GM19043 (cell line): ENCODE results near the gene KRTAP2-3.
"Not testable (repeated sequence)": the region's sequence is repeated elsewhere in the genome, so short reads cannot be mapped to it uniquely, and the experiment has no call there.

Experiments used
- ATAC-seq: cut with Tn5 transposase; IDR thresholded peaks from one replicate; pipeline ENCODE4 v1.9.1; 2021; ENCODE audit warnings: low read depth; ENCODE audit not compliant: unreplicated experiment

The KRTAP2-3 gene

DNA sequence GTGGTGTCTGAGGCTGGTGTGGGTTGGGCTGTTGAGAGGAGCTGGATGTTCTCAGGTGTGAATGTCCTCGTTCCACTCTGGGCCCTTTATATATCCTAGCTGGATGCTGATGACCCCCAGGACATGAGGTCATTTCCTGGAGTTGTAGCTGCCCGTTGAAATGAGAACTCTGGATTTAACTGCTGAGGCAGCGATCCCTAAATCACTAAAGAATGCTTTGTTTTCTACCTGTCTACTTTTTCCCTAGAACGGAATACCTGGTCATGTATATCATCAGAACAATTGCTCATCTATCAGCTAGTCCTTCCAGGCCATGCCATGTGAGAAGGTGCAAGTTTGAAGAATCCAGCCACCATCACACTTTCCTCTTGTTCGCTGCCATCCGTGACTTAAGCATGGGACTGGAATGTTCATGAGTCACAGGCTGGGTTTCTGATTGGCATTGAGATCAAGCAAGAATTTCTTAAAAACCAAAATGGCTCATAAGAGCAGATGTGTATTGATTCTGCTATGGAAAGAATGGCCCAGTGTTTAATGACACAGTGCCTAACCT is at the start of gene KRTAP2-3:
TSS of gene KRTAP2-3 (minus strand) at position 63 of the 553 bp plus-strand sequence. CDS start 64 bp downstream, outside the sequence.
- no peak for ATAC-seq

DNA sequence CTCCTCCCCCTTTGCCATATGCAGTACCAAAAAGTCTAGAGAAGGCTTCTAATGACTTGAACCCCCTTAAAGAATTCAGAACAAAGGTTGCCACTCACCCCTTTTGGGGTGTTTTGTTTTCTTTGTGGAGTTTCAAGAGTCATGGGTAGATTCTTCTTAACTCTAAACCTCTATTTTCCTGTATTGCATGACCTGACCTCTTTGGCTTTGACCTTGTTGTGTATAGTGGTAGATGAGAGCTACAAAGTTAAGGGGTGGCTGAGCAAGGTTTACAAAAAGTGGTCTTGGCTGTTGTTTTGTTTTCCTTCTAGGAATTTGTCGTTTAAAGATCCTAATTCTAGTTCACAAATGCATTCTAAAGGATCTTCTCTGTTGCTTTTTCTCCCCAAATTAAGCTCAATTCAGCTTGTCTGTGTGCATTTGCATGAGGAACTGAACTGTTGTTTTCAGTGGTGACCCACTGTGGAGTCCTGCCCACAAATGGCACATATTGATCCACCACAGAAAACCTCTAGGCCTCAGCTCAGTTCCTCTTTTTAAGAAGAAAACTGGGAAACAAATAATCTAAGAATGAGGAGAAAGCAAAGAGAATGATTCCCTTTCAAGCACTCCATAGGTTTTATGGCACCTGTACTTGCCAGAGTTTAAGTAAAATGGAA is 48.9 kb upstream of the KRTAP2-3 start:
- not testable (repeated sequence) for ATAC-seq

GRCh38 chr17:41107941-41108450 is 48.1 kb upstream of the KRTAP2-3 start:
- no peak for ATAC-seq

- ATAC-seq = not testable (repeated sequence)
Observed at GRCh38 chr17:41105347-41105746, 45.4 kb upstream of the KRTAP2-3 start, which contains the start of gene KRTAP4-9. KRTAP4-9 (plus strand) TSS chr17:41105389; CDS start chr17:41105389, 0 bp downstream.

DNA sequence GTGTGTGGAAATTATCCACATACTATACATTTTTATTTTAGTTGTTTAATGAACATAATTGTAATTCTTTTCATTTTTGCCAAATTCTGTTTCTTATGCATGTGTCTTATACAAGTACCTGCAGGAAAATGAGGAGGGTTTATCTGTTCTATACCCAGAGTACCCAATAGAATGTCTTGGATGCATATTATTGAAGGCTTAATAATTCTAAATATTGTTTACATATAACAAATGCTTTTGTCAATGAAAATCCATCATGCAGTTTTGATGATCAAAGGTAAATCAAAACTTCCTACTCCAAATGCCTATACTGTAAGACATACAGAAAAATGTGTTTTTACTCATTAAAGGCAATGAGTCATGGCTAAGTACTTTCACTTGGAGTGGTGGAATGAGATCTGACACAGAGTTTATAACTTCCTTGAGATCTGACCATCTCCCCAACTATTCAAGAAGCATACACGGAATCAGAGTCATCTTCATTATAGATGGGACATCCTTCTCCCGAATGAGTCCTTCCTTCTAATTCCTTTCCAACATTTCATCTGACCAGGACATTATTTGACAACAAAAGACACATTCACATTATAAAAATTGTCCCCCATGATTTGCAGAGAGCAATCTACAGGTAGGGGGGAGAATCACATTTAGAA is 44.6 kb upstream of the KRTAP2-3 start:
- ATAC-seq = not testable (repeated sequence)

DNA sequence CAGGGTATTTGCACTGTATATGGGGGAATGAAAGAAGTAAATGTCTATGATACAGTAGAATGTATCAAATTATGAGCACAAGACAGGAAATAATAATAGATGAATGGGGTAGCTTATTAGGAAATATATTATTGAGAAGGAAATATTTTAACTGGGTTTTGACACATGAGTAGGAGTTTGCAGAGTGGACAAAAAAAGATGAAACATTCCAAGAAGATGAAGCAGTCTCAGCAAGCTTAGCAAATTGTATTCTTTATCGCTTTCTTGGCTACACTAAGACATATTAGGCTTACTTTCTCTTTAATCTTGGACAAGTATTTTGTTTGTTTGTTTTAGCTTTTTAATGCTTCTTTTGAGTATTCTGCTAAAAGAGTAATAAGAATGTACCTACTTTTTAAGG is 44.0 kb upstream of the KRTAP2-3 start:
- ATAC-seq = no peak

DNA sequence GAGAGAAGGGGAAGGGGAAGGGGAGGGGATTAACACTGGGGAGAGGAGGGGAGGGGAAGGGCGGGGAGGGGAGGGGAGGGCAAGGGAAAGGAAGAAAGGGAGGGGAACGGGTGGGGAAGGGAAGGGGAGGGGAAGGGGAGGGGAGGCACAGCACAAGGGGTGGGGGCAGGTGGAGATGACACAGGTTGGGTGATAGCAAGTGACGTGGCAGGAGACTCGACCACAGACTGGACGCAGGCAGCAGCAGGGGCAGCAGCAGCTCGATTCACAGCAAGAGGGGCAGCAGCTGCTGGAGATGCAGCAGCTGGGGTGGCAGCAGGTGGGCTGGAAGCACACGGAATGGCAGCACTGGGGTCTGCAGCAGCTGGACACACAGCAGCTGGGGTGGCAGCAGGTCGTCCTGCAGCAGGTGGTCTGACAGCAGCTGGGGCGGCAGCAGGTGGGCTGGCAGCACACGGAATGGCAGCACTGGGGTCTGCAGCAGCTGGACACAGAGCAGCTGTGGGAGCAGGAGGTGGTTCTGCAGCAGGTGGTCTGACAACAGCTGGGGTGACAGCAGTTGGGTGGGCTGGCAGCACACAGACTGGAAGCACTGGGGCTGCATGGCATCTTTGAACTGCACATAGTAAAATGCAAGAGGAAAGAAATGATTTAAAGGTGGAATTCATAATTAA is 41.8 kb upstream of the KRTAP2-3 start, which contains the start of gene KRTAP4-16:
TSS of gene KRTAP4-16 (minus strand) at position 624 of the 674 bp plus-strand sequence. CDS start at position 624, 0 bp downstream.
- no peak for ATAC-seq

DNA sequence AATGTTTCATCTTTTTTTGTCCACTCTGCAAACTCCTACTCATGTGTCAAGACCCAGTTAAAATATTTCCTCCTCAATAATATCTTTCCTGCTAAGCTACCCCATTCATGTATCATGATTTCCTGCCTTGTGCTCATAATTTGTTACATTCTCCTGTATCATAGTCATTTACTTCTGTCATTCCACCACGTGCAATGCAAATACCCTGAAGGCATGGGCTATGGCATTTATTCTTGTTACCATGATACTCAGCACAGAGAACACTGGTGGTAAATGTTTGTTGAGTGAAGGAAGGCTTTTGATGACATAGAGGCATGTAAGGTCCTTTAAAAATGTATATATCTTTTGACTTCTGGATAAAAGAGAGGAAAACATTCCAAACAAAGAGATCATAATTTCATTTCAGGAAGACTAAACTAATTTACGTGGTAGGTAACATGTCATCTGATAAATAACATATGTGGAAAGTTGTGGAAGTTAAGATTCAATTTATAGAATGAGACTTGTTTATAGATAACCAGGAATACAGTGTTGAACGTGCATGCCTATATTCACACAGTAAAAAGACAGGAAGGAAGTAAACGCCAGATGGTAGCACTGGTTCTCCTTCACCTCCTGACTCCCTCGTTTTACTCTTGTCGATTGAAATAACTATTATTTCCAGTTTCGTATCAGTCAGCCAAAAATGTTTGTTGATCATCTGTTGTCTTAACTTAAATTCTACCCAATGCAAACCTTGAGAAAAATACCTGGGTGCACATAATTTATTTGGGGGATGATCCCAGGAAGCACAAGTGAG is 40.0 kb upstream of the KRTAP2-3 start:
- ATAC-seq = not testable (repeated sequence)

DNA sequence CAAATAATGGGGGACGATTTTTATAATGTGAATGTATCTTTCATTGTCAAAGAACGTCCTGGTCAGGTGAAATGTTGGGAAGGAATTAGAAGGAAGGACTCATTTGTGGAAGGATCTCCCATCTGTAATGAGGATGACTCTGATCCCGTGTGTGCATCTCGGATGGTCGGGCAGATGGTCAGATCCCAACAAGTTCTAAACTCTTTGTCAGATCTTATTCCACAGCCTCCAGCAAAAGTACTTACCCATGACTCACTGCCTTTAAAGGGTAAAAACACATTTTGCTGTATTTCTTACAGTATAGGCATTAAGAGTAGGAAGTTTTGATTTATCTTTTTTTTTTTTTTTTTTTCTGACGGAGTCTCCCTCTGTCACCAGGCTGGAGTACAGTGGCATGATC is 38.6 kb upstream of the KRTAP2-3 start:
- ATAC-seq = no peak

- ATAC-seq = no peak
Observed at GRCh38 chr17:41098042-41098441, 38.1 kb upstream of the KRTAP2-3 start, which contains the start of gene KRTAP4-8. KRTAP4-8 (minus strand) TSS chr17:41098142; CDS start chr17:41098084, 58 bp downstream.

- ATAC-seq = no peak
Observed at GRCh38 chr17:41096055-41096454, 36.1 kb upstream of the KRTAP2-3 start.

DNA sequence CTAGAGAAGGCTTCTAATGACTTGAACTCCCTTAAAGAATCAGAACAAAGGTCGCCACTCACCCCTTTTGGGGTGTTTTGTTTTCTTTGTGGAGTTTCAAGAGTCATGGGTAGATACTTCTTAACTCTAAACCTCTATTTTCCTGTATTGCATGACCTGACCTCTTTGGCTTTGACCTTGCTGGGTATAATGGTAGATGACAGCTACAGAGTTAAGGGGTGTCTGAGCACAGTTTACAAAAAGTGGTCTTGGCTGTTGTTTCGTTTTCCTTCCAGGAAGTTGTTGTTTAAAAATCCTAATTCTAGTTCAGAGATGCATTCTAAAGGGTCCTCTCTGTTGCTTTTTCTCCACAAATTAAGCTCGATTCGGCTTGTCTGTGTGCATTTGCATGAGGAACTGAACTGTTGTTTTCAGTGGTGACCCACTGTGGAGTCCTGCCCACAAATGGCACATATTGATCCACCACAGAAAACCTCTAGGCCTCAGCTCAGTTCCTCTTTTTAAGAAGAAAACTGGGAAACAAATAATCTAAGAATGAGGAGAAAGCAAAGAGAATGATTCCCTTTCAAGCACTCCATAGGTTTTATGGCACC is 28.9 kb upstream of the KRTAP2-3 start:
- not testable (repeated sequence) for ATAC-seq

GRCh38 chr17:41084100-41084856 is 24.4 kb upstream of the KRTAP2-3 start, which contains the start of gene KRTAP4-7:
KRTAP4-7 (plus strand) TSS chr17:41084150; CDS start chr17:41084207, 57 bp downstream.
- ATAC-seq = not testable (repeated sequence)

DNA sequence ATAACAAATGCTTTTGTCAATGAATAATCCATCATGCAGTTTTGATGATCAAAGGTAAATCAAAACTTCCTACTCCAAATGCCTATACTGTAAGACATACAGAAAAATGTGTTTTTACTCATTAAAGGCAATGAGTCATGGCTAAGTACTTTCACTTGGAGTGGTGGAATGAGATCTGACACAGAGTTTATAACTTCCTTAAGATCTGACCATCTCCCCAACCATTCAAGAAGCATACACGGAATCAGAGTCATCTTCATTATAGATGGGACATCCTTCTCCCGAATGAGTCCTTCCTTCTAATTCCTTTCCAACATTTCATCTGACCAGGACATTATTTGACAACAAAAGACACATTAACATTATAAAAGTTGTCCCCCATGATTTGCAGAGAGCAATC is 23.5 kb upstream of the KRTAP2-3 start:
- not testable (repeated sequence) for ATAC-seq

DNA sequence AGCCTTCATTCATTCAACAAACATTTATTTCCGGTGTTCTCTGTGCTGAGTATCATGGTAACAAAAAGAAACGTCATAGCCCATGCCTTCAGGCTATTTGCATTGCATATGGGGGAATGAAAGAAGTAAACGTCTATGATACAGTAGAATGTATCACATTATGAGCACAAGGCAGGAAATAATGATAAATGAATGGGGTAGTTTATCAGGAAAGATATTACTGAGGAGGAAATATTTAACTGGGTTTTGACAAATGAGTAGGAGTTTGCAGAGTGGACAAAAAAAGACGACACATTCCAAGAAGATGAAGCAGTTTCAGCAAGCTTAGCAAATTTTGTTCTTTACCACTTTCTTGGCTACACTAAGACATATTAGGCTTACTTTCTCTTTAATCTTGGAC is 22.7 kb upstream of the KRTAP2-3 start:
- ATAC-seq = no peak

GRCh38 chr17:41076788-41077187 is 16.9 kb upstream of the KRTAP2-3 start:
- no peak for ATAC-seq

DNA sequence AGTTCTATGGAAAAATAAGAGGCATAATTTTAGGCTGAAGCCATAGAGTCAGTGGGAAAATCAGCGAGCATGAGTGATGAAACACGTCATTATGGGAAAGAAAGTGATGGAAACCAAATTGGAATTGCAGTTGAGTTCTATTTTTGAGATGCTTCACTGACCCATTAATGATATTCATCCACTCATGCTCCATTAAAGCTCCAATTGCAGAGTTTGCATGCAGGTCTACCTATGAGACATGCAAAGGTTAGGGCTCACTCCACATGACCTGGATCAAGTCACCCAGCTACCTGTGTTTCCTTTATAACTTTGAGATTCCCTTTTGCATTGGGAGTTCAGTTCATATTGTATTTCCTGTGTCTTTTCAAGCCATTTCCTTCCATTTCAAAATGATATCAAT is 13.8 kb upstream of the KRTAP2-3 start:
- ATAC-seq = no peak

- ATAC-seq = no peak
Observed at GRCh38 chr17:41071606-41072360, 11.9 kb upstream of the KRTAP2-3 start.
